ENCODE measurements around the gene PPIL1.

- TF ChIP-seq CTCF (IDR thresholded peaks at IDR 0.05; ENCODE audit: insufficient read depth, low read length, poor library complexity, severe bottlenecking) = no peak
- no peak for TF ChIP-seq EZH2phosphoT487 (conservative IDR thresholded peaks at IDR 0.05; ENCODE audit: low read length)
These were observed 12.3 kb downstream of the PPIL1 start for GRCh38 chr6:36862164-36862847.
